ENCODE data around the gene HTR2C.

The HTR2C gene

GRCh38 chrX:114889481-114889880, 305.6 kb downstream of the HTR2C start:
- TF ChIP-seq, protein P1, sequence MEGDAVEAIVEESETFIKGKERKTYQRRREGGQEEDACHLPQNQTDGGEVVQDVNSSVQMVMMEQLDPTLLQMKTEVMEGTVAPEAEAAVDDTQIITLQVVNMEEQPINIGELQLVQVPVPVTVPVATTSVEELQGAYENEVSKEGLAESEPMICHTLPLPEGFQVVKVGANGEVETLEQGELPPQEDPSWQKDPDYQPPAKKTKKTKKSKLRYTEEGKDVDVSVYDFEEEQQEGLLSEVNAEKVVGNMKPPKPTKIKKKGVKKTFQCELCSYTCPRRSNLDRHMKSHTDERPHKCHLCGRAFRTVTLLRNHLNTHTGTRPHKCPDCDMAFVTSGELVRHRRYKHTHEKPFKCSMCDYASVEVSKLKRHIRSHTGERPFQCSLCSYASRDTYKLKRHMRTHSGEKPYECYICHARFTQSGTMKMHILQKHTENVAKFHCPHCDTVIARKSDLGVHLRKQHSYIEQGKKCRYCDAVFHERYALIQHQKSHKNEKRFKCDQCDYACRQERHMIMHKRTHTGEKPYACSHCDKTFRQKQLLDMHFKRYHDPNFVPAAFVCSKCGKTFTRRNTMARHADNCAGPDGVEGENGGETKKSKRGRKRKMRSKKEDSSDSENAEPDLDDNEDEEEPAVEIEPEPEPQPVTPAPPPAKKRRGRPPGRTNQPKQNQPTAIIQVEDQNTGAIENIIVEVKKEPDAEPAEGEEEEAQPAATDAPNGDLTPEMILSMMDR (IDR thresholded peaks at IDR 0.05; ENCODE audit: borderline replicate concordance, control extremely low read depth, extremely low read depth, insufficient read depth, missing control alignments) = no peak

GRCh38 chrX:114903618-114904017, 319.7 kb downstream of the HTR2C start:
- in situ Hi-C loops (cut with MboI; ENCODE audit: low sequenced_read_pairs, unreplicated experiment) = no loop called here
- TF ChIP-seq, protein P1 (IDR thresholded peaks at IDR 0.05; ENCODE audit: borderline replicate concordance, control extremely low read depth, extremely low read depth, insufficient read depth, missing control alignments) = no peak
- no peak for DNase-seq (ENCODE audit: low spot score)

More at GRCh38 chrX:114889481-114889880, 305.6 kb downstream of the HTR2C start:
- no peak for DNase-seq (ENCODE audit: low spot score)
- in situ Hi-C loops (cut with MboI; ENCODE audit: low sequenced_read_pairs, unreplicated experiment) = no loop called here

DNA sequence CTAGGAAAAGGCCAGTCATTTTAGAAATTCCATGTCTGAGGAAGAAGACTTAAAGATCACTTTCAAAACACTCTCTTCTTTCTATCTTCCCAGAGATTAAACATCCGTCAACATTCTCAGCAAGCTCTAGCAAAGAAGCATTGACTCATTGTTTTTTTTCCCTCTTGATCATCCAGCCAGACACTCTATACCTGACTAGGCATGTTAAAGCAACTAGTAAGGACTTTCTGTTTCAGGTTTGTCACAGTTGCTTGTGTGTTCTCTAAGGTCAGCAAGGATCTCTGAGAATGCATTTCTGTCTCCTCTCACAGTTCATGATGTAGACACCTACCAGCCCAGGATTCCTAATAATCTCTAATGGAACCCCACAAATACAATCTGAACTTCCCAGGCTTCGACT, 321.4 kb downstream of the HTR2C start:
- no peak for DNase-seq (ENCODE audit: low spot score)
- in situ Hi-C loops (cut with MboI; ENCODE audit: low sequenced_read_pairs, unreplicated experiment) = no loop called here
- TF ChIP-seq, protein P1 (IDR thresholded peaks at IDR 0.05; ENCODE audit: borderline replicate concordance, control extremely low read depth, extremely low read depth, insufficient read depth, missing control alignments) = no peak

DNA sequence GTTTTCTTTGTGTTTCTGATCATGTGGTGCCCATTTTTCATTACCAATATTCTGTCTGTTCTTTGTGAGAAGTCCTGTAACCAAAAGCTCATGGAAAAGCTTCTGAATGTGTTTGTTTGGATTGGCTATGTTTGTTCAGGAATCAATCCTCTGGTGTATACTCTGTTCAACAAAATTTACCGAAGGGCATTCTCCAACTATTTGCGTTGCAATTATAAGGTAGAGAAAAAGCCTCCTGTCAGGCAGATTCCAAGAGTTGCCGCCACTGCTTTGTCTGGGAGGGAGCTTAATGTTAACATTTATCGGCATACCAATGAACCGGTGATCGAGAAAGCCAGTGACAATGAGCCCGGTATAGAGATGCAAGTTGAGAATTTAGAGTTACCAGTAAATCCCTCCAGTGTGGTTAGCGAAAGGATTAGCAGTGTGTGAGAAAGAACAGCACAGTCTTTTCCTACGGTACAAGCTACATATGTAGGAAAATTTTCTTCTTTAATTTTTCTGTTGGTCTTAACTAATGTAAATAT, 323.2 kb downstream of the HTR2C start:
- no peak for DNase-seq (ENCODE audit: low spot score)
- in situ Hi-C loops (cut with MboI; ENCODE audit: low sequenced_read_pairs, unreplicated experiment) = no loop called here
- TF ChIP-seq, protein P1 (IDR thresholded peaks at IDR 0.05; ENCODE audit: borderline replicate concordance, control extremely low read depth, extremely low read depth, insufficient read depth, missing control alignments) = no peak

- no peak for DNase-seq (ENCODE audit: low spot score)
- TF ChIP-seq, protein P1 (IDR thresholded peaks at IDR 0.05; ENCODE audit: borderline replicate concordance, control extremely low read depth, extremely low read depth, insufficient read depth, missing control alignments) = no peak
- in situ Hi-C loops (cut with MboI; ENCODE audit: low sequenced_read_pairs, unreplicated experiment) = no loop called here
Observed at GRCh38 chrX:114924423-114924822, 340.5 kb downstream of the HTR2C start.

GRCh38 chrX:114924856-114925255, 341.0 kb downstream of the HTR2C start:
- no peak for DNase-seq (ENCODE audit: low spot score)
- TF ChIP-seq, protein P1 (IDR thresholded peaks at IDR 0.05; ENCODE audit: borderline replicate concordance, control extremely low read depth, extremely low read depth, insufficient read depth, missing control alignments) = no peak
- in situ Hi-C loops (cut with MboI; ENCODE audit: low sequenced_read_pairs, unreplicated experiment) = no loop called here

All from GM13976 (cell line).